A204.1 (cell line): ENCODE data around the gene ANGEL2.
"Not testable (repeated sequence)": the region's sequence is repeated elsewhere in the genome, so short reads cannot be mapped to it uniquely, and the experiment has no call there.

Experiments used
- FAIRE-seq: peaks from 2 replicates; lab custom pipeline; 2012; peaks lifted over from hg19 to GRCh38; lab: Jason Lieb, UNC

The ANGEL2 gene

GRCh38 chr1:213015099-213016050 is at the start of gene ANGEL2:
ANGEL2 (minus strand) TSS chr1:213015867; CDS start chr1:213015671, 196 bp downstream.
- FAIRE-seq: peak; percentile 90

- no peak for FAIRE-seq
Observed at GRCh38 chr1:213061263-213061662, 45.6 kb upstream of the ANGEL2 start.

- FAIRE-seq: no peak
Observed at GRCh38 chr1:213060836-213061235, 45.2 kb upstream of the ANGEL2 start.

GRCh38 chr1:213057264-213058059 is 41.8 kb upstream of the ANGEL2 start:
- FAIRE-seq: no peak

GRCh38 chr1:213055767-213056166 is 40.1 kb upstream of the ANGEL2 start:
- no peak for FAIRE-seq

- no peak for FAIRE-seq
Observed at GRCh38 chr1:213054733-213055591, 39.3 kb upstream of the ANGEL2 start.

- no peak for FAIRE-seq
Observed at GRCh38 chr1:213054142-213054541, 38.5 kb upstream of the ANGEL2 start.

- FAIRE-seq: no peak
Observed at GRCh38 chr1:213053455-213053854, 37.8 kb upstream of the ANGEL2 start.

GRCh38 chr1:213051881-213052202 is 36.2 kb upstream of the ANGEL2 start:
- no peak for FAIRE-seq

GRCh38 chr1:213051127-213051880 is 35.6 kb upstream of the ANGEL2 start, which contains the start of gene RPS6KC1:
RPS6KC1 (plus strand) TSS chr1:213051241; CDS start chr1:213051405, 164 bp downstream.
- FAIRE-seq: no peak

- no peak for FAIRE-seq
Observed at GRCh38 chr1:213050745-213051126, 35.1 kb upstream of the ANGEL2 start.

- no peak for FAIRE-seq
Observed at GRCh38 chr1:213049232-213049631, 33.6 kb upstream of the ANGEL2 start.

GRCh38 chr1:213045321-213046226 is 29.9 kb upstream of the ANGEL2 start:
- not testable (repeated sequence) for FAIRE-seq

- no peak for FAIRE-seq
Observed at GRCh38 chr1:213041443-213041842, 25.8 kb upstream of the ANGEL2 start.

GRCh38 chr1:213035573-213035972 is 19.9 kb upstream of the ANGEL2 start:
- FAIRE-seq: no peak

- FAIRE-seq: no peak
Observed at GRCh38 chr1:213034713-213035112, 19.0 kb upstream of the ANGEL2 start.

GRCh38 chr1:213032651-213033050 is 17.0 kb upstream of the ANGEL2 start:
- FAIRE-seq: no peak

- not testable (repeated sequence) for FAIRE-seq
Observed at GRCh38 chr1:213027024-213027423, 11.4 kb upstream of the ANGEL2 start.

GRCh38 chr1:213020016-213020415 is 4.3 kb upstream of the ANGEL2 start:
- no peak for FAIRE-seq

GRCh38 chr1:213019450-213019849 is 3.8 kb upstream of the ANGEL2 start:
- no peak for FAIRE-seq
